PC-9 (cell line): ENCODE results near the gene COL23A1.

Source experiments
- EZH2 ChIP-seq: fragments of 200-600 bp; sonication (generic); IDR thresholded peaks from 2 replicates; pipeline ENCODE4 v1.8.0; 2017; ENCODE audit warnings: antibody characterized with exemption, low read depth
- TF ChIP-seq, protein P1 (sequence below): fragments of 200-600 bp; sonication (generic); conservative IDR thresholded peaks from 2 replicates; pipeline ENCODE4 v1.6.1; 2017; ENCODE audit warnings: mixed run types, antibody characterized with exemption, mild to moderate bottlenecking, moderate library complexity

DNA sequence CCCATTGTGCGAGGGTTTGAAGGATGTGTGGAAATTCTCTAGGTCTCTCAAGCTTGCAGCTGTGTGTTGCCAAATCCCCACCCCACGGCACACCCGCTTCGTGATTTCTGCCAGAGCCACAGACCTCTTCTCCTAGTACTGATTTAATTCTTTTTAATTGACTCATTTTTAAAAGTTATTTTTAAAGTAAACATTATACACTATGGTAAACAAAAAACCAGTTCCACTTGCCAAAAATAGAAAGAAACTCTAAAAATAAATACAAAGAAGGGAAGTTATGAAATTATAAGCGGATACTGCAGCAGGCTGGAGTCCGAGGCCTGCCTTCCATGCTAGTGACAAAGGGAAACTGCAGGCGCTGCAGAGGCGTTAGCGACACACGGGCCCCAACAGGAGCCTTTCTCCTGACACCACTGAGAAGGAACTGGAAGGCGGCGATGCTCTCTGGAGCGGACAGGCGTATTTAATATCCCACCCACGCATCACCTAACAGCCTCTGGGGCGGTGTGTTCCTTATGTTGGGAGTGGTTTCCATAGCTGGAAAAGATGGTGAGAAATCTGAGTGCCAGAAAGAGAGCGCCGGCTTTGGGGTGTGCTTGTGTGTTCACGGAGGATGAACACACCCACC is 122.5 kb downstream of the COL23A1 start:
- TF ChIP-seq, protein P1, sequence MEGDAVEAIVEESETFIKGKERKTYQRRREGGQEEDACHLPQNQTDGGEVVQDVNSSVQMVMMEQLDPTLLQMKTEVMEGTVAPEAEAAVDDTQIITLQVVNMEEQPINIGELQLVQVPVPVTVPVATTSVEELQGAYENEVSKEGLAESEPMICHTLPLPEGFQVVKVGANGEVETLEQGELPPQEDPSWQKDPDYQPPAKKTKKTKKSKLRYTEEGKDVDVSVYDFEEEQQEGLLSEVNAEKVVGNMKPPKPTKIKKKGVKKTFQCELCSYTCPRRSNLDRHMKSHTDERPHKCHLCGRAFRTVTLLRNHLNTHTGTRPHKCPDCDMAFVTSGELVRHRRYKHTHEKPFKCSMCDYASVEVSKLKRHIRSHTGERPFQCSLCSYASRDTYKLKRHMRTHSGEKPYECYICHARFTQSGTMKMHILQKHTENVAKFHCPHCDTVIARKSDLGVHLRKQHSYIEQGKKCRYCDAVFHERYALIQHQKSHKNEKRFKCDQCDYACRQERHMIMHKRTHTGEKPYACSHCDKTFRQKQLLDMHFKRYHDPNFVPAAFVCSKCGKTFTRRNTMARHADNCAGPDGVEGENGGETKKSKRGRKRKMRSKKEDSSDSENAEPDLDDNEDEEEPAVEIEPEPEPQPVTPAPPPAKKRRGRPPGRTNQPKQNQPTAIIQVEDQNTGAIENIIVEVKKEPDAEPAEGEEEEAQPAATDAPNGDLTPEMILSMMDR, result no peak
- no peak for TF ChIP-seq EZH2
